Thoracic aorta (tissue), 2 donors: ENCODE data around the gene CYTH1. TPM values are rescaled to one million over a fixed set of nuclear protein-coding genes. Genes with fewer than 3 reads are reported as not detected.

ENCODE experiments used
- ATAC-seq: fragments of 150-250 bp; one replicate; pipeline ENCODE4 v1.8.0; 2017; ENCODE audit warnings: low read depth; ENCODE audit not compliant: insufficient number of reproducible peaks, low FRiP score
- DNase-seq: peaks from one replicate; pipeline ENCODE4 v3.0.0-alpha.2; 2020; ENCODE audit warnings: low spot score
- H3K27ac ChIP-seq, 2 donors: fragments of 200-600 bp; sonication (generic); 1 replicate in 1 of 2; 2 replicates in 1 of 2; pipeline ENCODE4 v1.5.1; 2016; ENCODE audit warnings: mild to moderate bottlenecking in 2 of 2, moderate library complexity in 2 of 2
- H3K27me3 ChIP-seq: fragments of 200-600 bp; sonication (generic); replicated peaks from 2 replicates; pipeline ENCODE4 v1.6.0; 2016; ENCODE audit warnings: mild to moderate bottlenecking; ENCODE audit not compliant: insufficient read depth
- H3K36me3 ChIP-seq: fragments of 200-600 bp; sonication (generic); one replicate; pipeline ENCODE4 v1.5.1; 2016
- H3K4me1 ChIP-seq, 2 donors: fragments of 200-600 bp; sonication (generic); 1 replicate in 1 of 2; 2 replicates in 1 of 2; pipeline versions ENCODE4 v1.5.1 to v1.6.0; 2016; ENCODE audit warnings: low read depth in 2 of 2, mild to moderate bottlenecking in 1 of 2; ENCODE audit not compliant: control insufficient read depth in 1 of 2
- H3K4me3 ChIP-seq: fragments of 200-600 bp; sonication (generic); 2 replicates; pipeline ENCODE4 v1.5.1; 2016; ENCODE audit warnings: mild to moderate bottlenecking
- H3K9me3 ChIP-seq: fragments of 200-600 bp; sonication (generic); 2 replicates; pipeline ENCODE4 v1.5.1; 2016
- total RNA-seq, 2 donors: library from RNA; depleted of rRNA; stranded (reverse); fragments of >200 nt; gene quantifications; one replicate each; pipeline versions ENCODE4 v1.1.0 to v1.2.3, GENCODE V29; 2016
- TF ChIP-seq, protein P1 (sequence below): fragments of 200-600 bp; sonication (generic); IDR thresholded peaks from one replicate; pipeline ENCODE4 v1.5.1; 2019; ENCODE audit warnings: antibody characterized with exemption

Gene CYTH1
- total RNA-seq, 2 donors from 2014 or later, result 79.2 to 79.4 TPM

DNA sequence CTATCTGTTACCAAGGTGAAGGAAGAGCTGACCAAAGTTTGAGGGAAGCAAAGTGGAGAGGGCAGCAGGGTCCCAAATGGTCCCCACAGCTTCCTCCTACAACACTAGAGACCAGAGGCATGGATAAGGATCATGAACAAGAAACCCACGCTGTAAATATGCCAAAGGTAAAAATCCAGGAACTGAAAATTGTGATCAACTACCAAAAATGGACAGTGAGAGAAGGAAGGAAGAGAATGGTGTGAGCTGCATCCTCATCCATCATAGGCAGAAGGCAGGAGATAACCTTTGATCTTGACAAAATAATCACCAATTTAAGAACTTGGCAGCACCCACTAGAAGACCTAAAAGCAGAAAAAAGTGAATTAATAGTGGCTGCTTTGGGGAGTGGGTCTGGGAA lies 66.2 kb downstream of the CYTH1 start:
- no peaks in the 10 kb centered on the region for H3K27me3 ChIP-seq
- H3K4me3 ChIP-seq, result no peak overlapping the region
- ATAC-seq (no peak), DNase-seq (no peak)
- no peak overlapping the region for H3K27ac ChIP-seq
- peaks cover 17 to 27% of the 10 kb centered on the region in 2 donors for H3K4me1 ChIP-seq
- TF ChIP-seq, protein P1, sequence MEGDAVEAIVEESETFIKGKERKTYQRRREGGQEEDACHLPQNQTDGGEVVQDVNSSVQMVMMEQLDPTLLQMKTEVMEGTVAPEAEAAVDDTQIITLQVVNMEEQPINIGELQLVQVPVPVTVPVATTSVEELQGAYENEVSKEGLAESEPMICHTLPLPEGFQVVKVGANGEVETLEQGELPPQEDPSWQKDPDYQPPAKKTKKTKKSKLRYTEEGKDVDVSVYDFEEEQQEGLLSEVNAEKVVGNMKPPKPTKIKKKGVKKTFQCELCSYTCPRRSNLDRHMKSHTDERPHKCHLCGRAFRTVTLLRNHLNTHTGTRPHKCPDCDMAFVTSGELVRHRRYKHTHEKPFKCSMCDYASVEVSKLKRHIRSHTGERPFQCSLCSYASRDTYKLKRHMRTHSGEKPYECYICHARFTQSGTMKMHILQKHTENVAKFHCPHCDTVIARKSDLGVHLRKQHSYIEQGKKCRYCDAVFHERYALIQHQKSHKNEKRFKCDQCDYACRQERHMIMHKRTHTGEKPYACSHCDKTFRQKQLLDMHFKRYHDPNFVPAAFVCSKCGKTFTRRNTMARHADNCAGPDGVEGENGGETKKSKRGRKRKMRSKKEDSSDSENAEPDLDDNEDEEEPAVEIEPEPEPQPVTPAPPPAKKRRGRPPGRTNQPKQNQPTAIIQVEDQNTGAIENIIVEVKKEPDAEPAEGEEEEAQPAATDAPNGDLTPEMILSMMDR, result no peak
- H3K36me3 ChIP-seq, result no peaks in the 10 kb centered on the region
- no peaks in the 10 kb centered on the region for H3K9me3 ChIP-seq

DNA sequence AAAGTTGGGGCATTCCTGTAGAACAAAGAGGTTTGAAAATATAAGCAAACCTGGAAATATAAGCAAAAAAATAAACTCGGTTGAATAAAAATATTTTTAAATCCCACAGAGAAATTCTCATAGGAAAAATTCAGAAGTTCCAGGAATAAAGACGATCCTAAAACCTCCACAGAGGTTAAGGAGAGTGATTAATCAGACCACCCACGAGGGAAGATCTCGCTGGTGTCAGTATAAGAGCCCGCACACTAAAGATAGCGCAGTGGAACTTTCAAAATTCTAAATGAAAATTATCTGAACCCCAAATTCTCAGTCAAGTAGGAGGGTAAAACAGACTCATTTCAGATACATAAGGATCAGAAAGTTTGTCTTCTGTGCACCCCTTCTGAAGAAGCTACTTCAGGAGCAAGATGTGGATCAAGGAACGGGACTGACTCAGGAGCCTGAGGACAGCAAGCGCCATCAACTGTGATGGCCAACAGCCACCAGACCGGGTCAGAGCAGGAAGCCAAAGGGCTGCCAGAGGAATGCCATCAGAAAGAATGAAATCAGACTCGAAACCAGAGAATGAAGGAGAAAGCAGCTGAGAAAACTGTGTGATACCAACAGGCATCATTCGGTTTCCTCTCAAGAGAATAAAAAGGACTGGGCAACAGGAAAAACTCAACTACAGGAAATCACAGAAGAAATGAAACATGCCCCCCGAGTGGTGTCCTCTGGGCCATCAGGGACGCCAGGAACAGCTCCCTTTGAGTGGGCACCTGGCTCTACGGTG lies 66.9 kb downstream of the CYTH1 start:
- peaks cover 17 to 27% of the 10 kb centered on the region in 2 donors for H3K4me1 ChIP-seq

DNA sequence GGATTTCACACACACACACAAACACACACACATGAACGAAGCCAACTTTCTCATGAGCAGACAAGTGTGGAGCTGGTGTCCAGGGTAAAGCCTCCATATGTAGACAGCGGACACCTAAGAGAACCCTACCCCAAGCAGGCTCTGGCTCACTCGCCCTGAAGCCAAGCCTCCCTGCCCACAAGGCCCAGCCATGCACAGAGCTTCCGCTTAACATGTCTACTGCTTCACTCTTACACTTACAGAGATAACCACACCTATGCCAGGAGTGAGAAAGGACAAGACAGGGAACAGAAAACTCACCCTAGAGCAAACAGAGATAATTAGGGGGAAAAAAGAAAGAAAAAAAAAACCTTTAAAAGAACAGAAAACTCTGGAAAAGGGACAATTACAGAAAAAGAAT lies 67.5 kb downstream of the CYTH1 start:
- TF ChIP-seq, protein P1, result no peak
- Histone ChIP-seq H3K4me1 (peaks cover 17 to 27% of the 10 kb centered on the region in 2 donors), H3K36me3 (no peaks in the 10 kb centered on the region), H3K27me3 (no peaks in the 10 kb centered on the region), H3K4me3 (no peak overlapping the region), H3K9me3 (no peaks in the 10 kb centered on the region), H3K27ac (no peak overlapping the region)
- no peak for ATAC-seq
- DNase-seq, result no peak

More for the DNA sequence above, 66.9 kb downstream of the CYTH1 start:
- ATAC-seq (no peak), DNase-seq (no peak)
- no peak overlapping the region for H3K4me3 ChIP-seq
- TF ChIP-seq, protein P1, result no peak
- no peaks in the 10 kb centered on the region for H3K9me3 ChIP-seq
- H3K27ac ChIP-seq, result no peak overlapping the region
- no peaks in the 10 kb centered on the region for H3K36me3 ChIP-seq
- no peaks in the 10 kb centered on the region for H3K27me3 ChIP-seq

DNA sequence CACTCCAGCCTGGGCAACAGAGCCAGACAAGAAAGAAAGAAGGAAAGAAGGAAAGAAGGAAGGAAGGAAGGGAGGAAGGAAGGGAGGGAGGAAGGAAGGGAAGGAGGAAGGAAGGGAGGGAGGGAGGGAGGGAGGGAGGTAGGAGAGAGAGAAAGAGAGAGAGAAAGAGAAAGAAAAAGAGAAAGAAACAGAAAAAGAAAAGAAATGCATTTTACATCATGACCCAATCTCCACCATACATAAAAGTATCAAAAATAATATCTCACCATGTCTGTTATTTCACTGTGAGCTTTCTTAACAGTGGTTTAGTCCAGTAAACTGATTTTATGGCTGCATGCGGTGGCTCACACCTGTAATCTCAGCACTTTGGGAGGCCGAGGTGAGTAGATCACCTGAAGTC lies 70.0 kb downstream of the CYTH1 start:
- H3K36me3 ChIP-seq, result no peaks in the 10 kb centered on the region
- TF ChIP-seq, protein P1, result no peak
- no peaks in the 10 kb centered on the region for H3K9me3 ChIP-seq
- peaks cover 11 to 16% of the 10 kb centered on the region in 2 donors for H3K4me1 ChIP-seq
- no peak overlapping the region for H3K27ac ChIP-seq
- H3K4me3 ChIP-seq, result no peak overlapping the region
- H3K27me3 ChIP-seq, result no peaks in the 10 kb centered on the region
- ATAC-seq (no peak), DNase-seq (no peak)

DNA sequence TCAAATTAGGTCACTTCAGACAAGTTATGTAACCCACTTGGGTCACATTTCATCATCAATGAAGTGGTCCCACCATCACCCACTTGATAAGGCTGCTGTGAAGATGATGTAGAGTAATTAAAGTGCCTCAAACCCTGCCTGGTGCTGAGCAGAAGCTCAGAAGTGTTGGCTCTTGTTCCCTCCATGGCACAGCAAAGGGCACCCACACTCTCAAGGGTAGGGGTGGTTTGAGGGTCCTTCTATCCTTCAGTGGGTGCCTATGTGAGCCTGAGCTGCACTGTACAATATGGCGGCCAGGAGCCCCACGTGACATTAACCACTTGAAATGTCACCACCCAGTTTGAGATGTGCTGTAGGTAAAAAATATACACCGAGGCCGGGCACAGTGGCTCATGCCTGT lies 71.5 kb downstream of the CYTH1 start:
- H3K4me3 ChIP-seq, result no peak overlapping the region
- H3K27ac ChIP-seq, result no peak overlapping the region
- no peak for DNase-seq
- no peaks in the 10 kb centered on the region for H3K9me3 ChIP-seq
- H3K36me3 ChIP-seq, result no peaks in the 10 kb centered on the region
- H3K4me1 ChIP-seq, result peaks cover 0 to 1% of the 10 kb centered on the region in 2 donors
- TF ChIP-seq, protein P1, result no peak
- no peaks in the 10 kb centered on the region for H3K27me3 ChIP-seq
- no peak for ATAC-seq
